HG02588 (cell line): ENCODE data around the gene MFGE8.

Source experiments
- ATAC-seq: cut with Tn5 transposase; IDR thresholded peaks from one replicate; pipeline ENCODE4 v1.9.1; 2021; ENCODE audit warnings: mild to moderate bottlenecking, moderate library complexity; ENCODE audit not compliant: unreplicated experiment

Gene MFGE8

DNA sequence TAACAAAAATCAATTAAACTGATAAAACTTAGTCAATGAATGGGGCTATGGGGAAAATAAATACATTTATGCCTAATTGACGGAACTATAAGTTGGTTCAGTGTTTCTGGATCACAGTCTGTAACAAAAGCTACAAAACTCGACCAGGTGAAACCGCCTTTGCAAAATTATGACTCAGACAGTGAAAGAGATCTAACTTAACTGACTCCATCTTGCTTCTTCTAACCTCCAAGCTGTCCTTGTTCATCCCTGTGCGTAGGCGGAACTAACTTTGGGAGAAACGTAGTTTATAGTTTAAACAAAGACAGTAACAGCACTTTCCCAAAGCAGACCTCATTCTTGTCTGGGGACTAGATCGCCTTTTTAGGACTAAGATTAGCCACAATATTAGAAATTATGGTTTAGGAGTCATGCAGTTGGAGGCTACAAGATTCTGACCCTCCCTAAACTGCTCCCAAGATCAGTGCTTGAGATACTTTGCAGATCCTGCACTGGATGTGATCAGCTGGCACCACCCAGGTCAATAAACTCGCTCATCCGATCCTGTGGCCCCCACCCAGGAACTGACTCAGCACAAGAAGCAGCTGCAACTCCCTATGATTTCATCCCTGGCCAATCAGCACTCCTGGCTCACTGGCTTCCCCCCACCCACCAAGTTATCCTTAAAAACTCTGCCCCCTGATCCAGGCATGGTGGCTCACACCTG is 7.2 kb upstream of the MFGE8 start:
- ATAC-seq, result no peak

DNA sequence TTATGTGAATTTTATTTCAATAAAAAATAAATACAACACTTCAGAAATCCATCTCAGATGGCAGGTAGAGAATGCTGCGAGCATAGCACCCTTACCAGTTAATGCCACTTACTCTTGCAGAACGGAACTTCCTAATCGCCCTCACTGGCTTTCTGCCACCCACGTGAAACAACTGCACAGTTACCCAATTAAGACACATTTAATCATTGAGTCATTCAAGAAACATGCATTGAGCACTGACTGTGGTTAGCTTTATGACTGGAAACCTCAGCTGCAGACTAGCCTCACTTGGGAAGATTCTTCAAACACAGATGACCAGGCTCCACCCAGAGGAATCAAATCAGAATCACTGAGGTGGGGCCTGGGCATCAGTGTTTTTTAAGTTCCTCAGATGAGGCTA is 5.6 kb upstream of the MFGE8 start:
- ATAC-seq, result peak; percentile 56

DNA sequence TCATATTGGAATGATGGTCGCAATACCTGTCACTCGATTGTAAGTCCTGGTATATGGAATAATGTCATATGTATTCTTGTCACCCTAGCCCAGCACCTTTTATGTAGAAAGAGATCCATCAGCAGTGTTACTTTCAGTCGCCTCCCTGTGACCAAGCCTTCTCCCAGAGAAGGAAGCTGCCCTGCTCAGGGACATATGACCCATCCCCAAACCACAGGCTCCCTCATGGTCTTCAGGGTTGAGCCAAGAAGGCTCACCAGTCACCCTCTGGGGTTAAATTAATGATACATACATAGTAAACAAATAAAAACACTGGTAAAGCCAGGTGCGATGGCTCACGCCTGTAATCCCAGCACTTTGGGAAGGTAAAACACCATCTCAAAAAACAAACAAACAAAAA is 4.6 kb upstream of the MFGE8 start:
- no peak for ATAC-seq

DNA sequence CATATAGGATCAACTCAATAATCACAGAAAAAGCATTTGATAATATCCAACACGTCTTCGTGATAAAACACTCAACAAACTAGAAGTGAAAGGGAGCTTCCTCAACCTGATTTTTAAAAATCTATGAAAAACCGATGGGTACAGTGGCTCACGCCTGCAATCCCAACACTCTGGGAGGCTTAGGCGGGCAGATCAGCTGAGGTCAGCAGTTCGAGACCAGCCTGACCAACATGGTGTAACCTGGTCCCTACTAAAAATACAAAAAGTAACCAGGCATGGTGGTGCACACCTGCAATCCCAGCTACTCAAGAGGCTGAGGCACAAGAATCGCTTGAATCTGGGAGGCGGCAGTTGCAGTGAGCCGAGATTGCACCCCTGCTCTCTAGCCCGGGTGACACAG is 2.2 kb upstream of the MFGE8 start:
- ATAC-seq, result no peak

DNA sequence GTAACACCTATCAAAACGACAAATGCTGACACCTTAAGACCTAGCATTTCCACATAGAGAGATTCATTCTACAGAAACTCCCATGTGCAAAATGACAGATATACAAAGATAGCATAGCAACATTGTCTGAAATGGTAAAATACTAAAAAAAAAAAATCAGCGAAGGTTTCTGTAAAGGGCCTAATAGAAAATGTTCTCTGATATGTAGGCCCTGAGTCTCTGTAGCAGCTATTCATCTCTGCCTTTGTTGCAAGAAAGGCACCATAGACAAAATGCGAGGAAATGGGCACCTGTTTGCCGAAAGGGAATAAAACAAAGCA is 631 bp upstream of the MFGE8 start:
- no peak for ATAC-seq

DNA sequence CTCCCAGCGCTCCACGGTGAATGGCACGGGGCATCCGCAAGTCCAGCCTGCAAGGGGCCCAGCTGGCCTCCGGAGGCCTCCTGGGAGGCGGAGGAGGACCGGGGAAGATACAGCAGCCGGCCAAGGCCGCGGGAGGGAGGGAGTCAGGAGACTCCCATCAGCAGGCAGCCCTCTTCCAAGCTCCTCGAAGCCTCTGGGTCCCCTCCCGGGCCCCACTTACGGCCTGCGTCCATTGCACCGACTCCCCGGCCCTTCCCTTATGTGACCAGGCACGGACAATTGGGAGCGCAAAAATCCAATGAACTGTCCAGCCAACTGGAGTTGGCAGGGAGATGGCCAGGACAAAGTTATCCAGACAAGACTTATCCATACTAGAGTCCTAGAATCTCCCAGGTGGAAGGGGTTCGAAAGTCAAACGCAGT is 668 bp downstream of the MFGE8 start:
- no peak for ATAC-seq

DNA sequence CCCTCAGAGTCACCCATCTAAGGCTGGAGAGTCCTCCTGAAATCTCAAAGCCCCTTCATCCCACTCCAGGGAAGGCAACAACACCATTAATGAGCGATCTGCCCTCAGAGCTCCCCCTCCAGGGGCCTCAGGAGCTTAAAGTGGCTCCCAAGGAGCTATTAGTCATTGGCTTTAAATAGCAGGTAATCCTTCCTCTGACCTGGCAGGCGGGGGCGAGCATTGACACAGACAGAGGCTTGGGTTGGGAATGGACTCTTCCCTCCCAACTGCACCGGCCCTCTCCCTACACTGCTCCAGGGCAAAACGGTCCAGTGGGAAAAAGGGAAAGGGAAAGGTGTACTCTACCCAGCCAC is 1.4 kb downstream of the MFGE8 start:
- ATAC-seq, result no peak

DNA sequence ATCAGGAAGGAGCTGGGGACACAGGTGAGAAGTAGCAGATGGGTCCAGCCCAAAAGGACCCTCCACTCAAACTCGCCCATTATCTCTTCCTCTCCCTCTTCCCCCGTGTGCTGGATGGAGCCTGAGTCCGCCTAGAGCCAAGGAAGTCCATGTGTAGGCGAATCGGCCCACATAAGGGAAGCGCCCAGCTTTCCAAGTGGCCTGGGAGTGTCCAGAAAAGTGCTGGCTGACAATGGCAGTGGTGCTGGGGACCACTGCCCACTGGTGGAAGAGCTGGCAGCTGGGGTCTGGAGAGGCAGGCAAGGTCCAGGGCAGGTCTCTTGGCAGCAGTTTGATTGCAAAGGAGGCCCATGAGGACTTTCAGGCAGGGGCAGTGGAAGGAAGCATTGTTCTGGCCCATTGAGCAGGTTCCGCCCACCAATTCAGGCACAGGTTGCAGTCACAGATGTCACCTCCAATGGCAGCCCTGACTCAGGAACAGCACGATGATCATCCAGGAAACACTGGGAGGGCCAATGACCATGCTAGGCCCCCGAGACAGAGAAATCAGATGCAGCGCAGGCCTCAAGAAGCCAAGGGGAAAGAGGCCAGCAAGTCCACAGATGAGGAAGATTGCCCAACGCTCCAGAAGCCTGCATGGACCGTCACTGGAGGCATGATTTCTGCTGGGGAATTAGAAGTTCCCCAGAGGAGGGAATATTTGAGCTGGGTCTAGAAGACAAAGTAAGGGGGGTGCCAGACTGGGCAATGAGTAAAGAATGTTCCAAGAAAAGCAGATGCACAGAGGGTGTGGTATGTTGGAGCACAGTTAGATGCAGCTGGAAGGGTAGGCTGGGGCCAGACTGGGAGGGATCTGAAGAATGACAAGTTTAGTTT is 3.0 kb downstream of the MFGE8 start:
- no peak for ATAC-seq

DNA sequence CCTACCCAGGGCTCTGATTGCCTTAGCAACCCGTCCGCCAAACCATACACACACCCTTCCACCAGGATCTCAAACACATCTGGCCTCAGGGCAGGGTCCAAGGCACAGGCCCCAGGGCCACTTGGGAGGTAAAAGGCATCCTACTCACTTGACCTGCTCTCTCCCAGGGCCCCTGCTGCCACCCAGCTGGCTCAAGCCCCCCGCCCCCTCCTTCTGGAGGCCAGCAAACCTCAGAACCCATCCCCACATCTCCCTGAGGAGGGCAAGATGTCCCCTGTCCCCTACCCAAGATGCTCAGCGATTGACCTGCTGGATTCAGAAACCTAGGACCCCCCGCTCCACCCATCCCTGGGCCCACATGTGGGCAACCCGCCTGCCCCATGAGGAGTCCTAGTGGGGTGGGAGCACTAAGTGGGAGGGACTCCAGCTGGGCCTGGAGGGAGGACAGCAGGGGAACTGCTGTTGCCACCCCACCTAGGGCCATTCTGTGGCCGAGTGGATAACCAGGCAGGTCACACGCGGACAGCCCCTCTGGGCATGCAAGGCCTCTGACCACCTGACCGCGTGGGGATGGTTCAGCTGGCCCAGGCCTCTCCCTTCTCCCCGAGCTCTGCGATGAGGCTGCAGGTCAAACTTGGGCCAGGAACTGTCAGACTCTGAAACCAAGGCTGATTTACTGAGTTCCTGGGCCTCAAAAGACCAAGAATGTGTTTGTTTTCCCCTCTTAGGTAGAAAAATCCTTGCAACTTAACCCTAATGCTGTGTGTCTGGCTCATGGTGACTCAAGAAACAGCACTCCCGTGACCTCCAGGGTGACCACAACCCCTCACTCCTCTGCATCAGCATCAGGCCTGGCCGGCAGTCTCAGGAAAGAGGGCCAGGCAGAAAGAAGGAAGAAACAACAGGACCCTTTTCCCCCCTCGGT is 4.2 kb downstream of the MFGE8 start:
- no peak for ATAC-seq

DNA sequence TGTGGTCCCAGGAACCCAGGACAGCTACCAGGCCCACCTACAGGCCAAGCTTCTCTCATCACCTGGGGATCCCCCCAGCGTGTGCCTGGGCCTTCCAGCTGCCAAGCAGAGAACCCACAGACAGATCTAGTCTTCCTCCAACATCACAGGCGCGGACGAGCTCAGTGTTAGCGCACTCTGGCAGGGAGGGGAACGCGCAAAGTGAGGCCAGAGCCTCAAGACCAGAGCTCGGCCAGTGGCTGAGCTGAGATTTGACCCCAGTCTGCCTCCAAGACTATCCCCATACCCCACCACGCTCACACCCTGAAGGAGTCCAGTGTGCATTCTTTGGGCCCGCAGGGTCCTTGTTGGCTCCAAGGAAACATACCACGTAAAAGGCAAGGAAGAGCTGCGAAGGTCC is 5.1 kb downstream of the MFGE8 start:
- no peak for ATAC-seq

DNA sequence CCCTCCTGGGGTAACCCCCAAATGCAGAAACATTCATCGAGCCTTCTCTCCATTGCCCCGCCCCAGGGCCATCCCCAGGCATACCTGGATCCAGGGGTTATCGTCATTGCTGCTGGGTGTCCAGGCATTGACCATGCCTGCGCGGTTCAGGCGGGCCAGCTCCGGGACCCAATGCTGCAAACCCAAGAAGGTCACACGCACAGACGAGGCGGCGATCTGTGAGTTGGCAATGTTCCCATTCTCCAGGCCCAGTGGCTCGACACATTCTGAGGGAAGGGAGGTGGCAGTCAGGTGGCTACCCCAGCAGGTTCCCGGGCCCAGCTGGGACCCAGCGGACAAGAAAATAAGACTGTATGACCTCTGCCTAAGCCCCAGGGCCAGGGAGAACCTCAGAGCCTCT is 6.1 kb downstream of the MFGE8 start:
- no peak for ATAC-seq

DNA sequence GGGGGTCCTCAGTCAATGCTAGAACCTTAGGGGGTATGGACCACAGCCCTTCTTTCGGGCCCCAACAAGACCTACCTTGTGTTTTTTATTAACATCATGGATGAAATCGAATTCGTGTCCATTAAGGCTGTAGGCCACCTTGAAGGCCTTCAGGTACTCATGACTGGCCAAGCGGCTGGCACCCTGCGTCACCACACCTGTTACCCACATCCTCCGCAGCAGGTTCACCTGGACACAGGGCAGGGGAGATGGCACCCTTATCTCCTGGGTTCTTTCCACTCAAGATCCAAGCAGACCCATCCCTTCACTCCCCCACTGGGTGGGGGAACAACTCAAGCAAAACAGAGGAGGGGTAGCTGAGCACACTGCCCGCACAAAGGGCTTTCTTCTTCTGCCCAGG is 6.6 kb downstream of the MFGE8 start:
- no peak for ATAC-seq

DNA sequence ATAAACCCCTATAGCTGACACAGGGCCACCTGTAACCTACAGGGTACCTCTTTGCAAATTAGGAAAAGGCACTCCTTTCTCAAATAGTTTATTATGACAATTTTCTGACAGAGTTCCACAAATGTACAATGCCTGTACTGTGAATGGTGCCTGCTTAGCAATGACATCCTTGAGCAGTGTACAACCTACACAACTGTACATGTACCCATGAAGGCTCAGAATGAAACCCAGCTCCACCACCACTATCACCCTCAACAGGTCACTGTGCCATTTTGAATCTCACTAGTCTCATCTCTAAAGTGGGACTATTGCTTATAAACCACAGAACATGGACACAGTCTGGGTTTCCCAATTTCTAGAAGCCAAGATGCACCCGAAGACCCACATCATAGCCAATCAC is 7.0 kb downstream of the MFGE8 start:
- no peak for ATAC-seq

DNA sequence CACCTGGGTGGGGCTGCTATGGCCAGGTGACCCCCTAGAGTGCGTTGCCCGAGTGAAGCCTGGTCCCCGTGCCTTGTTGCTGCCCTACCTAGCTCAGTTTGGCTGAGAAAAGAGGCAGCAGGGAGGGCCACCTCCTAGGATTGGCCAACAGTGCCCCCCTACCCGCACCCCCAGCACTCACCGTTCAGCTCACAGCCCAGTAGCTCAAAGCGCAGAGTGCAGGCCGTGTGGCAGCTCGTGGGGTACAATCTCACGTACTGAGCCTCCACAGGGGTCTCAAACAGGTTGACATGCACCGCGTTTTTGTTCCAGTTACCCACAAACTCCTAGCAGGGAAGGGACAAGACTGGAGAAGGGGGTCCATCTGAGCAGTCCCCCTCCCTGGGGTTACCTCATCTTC is 7.6 kb downstream of the MFGE8 start:
- ATAC-seq, result no peak

DNA sequence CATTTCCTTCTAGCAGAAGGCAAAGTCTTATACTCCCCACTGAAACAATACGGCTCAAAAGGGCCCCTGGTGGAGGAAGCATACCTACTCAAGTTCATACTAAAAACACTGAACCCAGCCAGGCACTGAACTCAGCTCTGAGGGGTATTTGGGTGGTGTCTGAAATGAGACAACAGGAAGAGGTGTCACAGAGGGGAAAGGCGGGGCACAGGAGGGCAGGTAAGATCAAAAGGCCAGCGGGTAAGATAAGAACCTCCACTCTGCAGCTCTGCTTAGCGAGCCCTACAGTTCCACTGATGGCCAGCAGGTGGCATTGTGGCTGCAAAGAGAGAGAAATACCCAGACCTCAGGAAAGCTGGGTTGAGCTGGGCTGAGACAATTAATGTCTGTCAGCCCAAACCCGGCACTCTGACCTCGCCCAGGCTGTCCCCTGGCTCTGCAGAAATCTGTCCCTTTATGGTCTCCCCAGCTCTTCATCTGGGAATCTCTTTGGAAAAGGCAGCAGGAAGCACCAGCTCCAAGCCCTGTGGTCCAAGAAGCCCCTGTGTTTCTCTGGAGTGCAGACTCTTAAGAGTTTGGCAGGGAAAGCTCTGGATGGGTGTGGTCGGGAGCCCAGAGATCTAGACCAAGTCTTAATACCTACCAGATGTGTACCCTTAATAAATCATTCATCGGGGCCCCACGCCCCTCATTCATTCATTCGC is 8.4 kb downstream of the MFGE8 start:
- peak; percentile 60 for ATAC-seq

DNA sequence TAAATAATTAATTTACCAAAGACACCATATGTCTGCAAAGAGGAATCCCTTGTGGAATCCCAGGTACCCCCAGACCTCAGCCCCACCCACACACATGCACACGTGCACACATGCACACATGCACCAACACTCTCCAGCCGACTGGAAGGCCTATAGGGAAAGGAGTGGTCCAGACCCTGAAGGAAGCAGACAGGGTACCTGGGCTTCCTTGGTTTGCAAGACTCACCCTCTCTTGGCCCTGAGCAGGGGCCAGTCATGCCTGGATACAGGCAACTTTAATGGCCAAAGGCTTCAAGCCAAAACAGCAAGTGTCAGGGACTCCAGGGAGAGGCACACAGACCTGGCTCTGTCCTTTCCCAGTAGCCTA is 8.9 kb downstream of the MFGE8 start:
- no peak for ATAC-seq

DNA sequence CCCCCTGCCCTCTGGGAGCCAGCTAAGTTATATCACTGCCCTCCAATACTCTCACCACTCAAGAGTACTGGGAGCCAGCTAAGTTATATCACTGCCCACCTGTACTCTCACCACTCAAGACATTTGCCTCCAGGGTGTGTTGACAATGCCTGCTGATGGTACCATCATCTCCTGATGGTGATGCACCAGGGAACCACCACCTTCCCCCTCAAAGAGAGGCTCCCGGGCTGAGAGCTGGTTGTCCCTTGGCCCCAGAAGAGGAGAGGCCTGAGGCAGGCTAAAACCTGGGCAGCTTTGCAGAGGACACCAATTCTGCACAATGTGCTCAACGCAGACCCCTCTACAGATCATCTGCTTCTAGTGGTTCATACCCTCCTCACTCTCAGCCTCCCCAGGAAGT is 10.3 kb downstream of the MFGE8 start:
- no peak for ATAC-seq

DNA sequence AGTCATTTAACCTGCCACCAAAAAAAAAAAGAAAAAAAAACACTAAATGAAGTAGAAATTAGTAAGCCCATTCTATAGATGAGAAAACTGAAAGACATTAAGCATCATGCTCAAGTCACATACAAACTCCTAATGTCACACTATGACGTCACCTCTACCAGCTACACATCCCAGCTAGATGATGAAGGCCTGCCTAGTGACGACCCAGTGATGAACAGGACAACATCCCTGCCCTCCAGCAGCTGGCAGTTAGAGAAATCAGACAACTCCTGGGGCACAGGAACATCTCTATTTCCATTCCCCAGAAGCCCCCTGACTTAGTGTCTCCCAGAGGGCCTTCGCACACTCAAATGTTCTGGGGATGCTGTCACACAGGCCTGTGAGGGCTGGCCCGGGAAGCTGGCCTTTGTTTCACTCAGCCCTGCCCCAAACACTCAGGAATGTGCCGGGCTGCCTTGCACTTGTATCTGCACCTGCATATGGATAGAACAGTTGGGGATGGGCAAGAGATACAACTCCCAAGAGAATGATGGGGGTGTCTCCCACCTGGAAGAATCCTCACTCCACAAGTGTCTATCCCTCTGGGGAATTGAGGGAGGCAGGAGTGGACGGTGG is 10.9 kb downstream of the MFGE8 start:
- ATAC-seq, result no peak

DNA sequence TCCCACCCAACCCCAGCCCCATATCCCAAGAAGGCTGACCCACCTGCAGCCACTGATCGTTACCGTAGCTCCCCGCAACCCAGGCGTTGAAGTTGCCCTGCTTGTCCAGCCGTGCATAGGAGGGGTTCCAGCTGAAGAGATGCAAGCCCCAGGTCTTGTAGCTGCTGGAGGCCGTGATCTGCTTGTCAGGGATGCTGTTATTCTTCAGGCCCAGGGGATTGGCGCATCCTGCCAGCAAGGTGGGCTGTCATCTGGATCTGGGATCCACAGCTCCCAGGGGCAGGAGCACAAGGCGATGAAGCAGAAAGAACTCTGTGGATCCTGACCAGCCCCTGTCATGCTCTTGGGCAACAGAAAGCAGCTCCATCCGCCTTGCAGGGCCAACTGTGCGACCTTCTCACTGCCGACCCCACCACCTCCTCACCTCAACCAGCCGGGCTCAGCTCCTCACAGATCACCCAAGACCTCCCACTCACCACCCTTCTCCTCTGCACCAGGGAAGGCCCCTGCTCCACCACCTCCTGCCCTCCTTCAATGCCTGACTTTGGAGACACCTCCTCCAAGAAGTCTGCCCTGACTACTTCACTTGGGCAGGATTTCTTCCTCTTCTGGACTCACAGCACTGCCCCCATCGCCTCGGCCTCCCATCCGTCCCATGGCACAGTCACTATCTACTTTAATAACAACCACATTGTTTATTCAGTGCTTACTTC is 11.5 kb downstream of the MFGE8 start:
- no peak for ATAC-seq

DNA sequence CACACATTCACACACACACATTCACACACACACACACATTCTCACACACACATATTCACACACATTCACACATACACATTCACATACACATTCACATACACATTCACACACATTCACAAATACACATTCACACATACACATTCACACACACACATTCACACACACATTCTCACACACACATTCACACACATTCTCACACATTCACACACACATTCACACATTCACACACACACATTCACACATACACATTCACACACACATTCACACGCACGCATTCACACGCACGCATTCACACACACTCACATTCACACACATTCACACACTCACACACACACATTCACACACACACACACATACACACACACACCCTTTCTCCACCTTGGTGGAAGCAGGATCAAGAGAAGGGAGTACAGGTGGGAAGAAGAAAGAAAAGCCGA is 12.2 kb downstream of the MFGE8 start:
- no peak for ATAC-seq
